ENCODE data around the gene SPPL2A.

The SPPL2A gene

GRCh38 chr15:50758712-50759205 is 6.7 kb downstream of the SPPL2A start:
- H3K27ac ChIP-seq (ENCODE audit: extremely low read depth, low read depth, low read length), result no peak overlapping the region
- no peak overlapping the region for H3K4me3 ChIP-seq (ENCODE audit: low read depth, low read length)
- CTCF ChIA-PET, result no interaction called here
- no peaks in the 10 kb centered on the region for H3K4me1 ChIP-seq (ENCODE audit: control insufficient read depth, insufficient read depth, low read length)
- POLR2A ChIA-PET, result no interaction called here
- TF ChIP-seq IKZF3 (tag by site-specific recombination; IDR thresholded peaks at IDR 0.05) (no peak), SALL2 (tag by site-specific recombination; IDR thresholded peaks at IDR 0.05; ENCODE audit: borderline replicate concordance) (no peak), ZSCAN18 (tag by site-specific recombination; IDR thresholded peaks at IDR 0.05) (no peak)
- H3K36me3 ChIP-seq (ENCODE audit: control insufficient read depth in 2 of 2, insufficient read depth in 1 of 2, low read length in 2 of 2), result no peaks in the 10 kb centered on the region
- H3K9me3 ChIP-seq (ENCODE audit: control insufficient read depth, insufficient read depth, low read depth, low read length), result no peaks in the 10 kb centered on the region

- Histone ChIP-seq H3K27ac (ENCODE audit: extremely low read depth, low read depth, low read length) (no peak overlapping the region), H3K9me3 (ENCODE audit: control insufficient read depth, insufficient read depth, low read depth, low read length) (no peaks in the 10 kb centered on the region), H3K4me3 (ENCODE audit: low read depth, low read length) (no peak overlapping the region), H3K4me1 (ENCODE audit: control insufficient read depth, insufficient read depth, low read length) (peaks cover 2% of the 10 kb centered on the region; the same call in 1 of the 2 replicates), H3K36me3 (ENCODE audit: control insufficient read depth in 2 of 2, insufficient read depth in 1 of 2, low read length in 2 of 2) (peaks cover 0 to 3% of the 10 kb centered on the region in 2 experiments; a peak in 1 of 3 replicates)
- POLR2A ChIA-PET, result interaction anchor here (0.6 kb wide), 1 partner anchor 12 kb away, joined by 3 read pairs; the partner anchor contains the start of gene SPPL2A
- TF ChIP-seq OSR2 (tag by site-specific recombination; IDR thresholded peaks at IDR 0.05) (0 out of 2 replicates have a peak, but pooled peaks have one; percentile 14), ZNF529 (tag by site-specific recombination; IDR thresholded peaks at IDR 0.05; ENCODE audit: insufficient replicate concordance) (no peak), PRDM6 (tag by site-specific recombination; IDR thresholded peaks at IDR 0.05) (peak; percentile 44), ZBTB17 (tag by site-specific recombination; IDR thresholded peaks at IDR 0.05) (0 out of 2 replicates have a peak, but pooled peaks have one; percentile 28)
- CTCF ChIA-PET, result no interaction called here
Observed at GRCh38 chr15:50753463-50753862, 12.0 kb downstream of the SPPL2A start.

- ChIA-PET CTCF (interaction anchor here (0.7 kb wide), 1 partner anchor 9 kb away, joined by 5 read pairs; no protein-coding TSS in a partner anchor), POLR2A (interaction anchor here (1.4 kb wide), 1 partner anchor 65 kb away, joined by 4 read pairs; the partner anchor contains the start of gene TRPM7)
- no peak for TF ChIP-seq ZNF423 (tag by site-specific recombination; IDR thresholded peaks at IDR 0.05)
- no peak for TF ChIP-seq ZNF18 (tag by site-specific recombination; IDR thresholded peaks at IDR 0.05)
- H3K9me3 ChIP-seq (ENCODE audit: control insufficient read depth, insufficient read depth, low read depth, low read length), result no peaks in the 10 kb centered on the region
- no peak overlapping the region for H3K4me3 ChIP-seq (ENCODE audit: low read depth, low read length)
- H3K4me1 ChIP-seq (ENCODE audit: control insufficient read depth, insufficient read depth, low read length), result peaks cover 2% of the 10 kb centered on the region; the same call in 1 of the 2 replicates
- H3K36me3 ChIP-seq (ENCODE audit: control insufficient read depth in 2 of 2, insufficient read depth in 1 of 2, low read length in 2 of 2), result peaks cover 0 to 16% of the 10 kb centered on the region in 2 experiments; a peak in 2 of 3 replicates
- no peak overlapping the region for H3K27ac ChIP-seq (ENCODE audit: extremely low read depth, low read depth, low read length)
Observed at GRCh38 chr15:50751394-50751793, 14.1 kb downstream of the SPPL2A start.

- no peaks in the 10 kb centered on the region for H3K9me3 ChIP-seq (ENCODE audit: control insufficient read depth, insufficient read depth, low read depth, low read length)
- ChIA-PET POLR2A (no interaction called here), CTCF (interaction anchor here (0.6 kb wide), 1 partner anchor 15 kb away, joined by 3 read pairs; no protein-coding TSS in a partner anchor)
- H3K4me3 ChIP-seq (ENCODE audit: low read depth, low read length), result no peak overlapping the region
- peaks cover 0 to 16% of the 10 kb centered on the region in 2 experiments; a peak in 2 of 3 replicates for H3K36me3 ChIP-seq (ENCODE audit: control insufficient read depth in 2 of 2, insufficient read depth in 1 of 2, low read length in 2 of 2)
- H3K4me1 ChIP-seq (ENCODE audit: control insufficient read depth, insufficient read depth, low read length), result peaks cover 2% of the 10 kb centered on the region; the same call in 1 of the 2 replicates
- H3K27ac ChIP-seq (ENCODE audit: extremely low read depth, low read depth, low read length), result no peak overlapping the region
- TF ChIP-seq ZNF121 (tag by site-specific recombination; IDR thresholded peaks at IDR 0.05) (no peak), KLF10 (tag by site-specific recombination; IDR thresholded peaks at IDR 0.05) (no peak), ZNF324 (tag by site-specific recombination; IDR thresholded peaks at IDR 0.05) (no peak), PRDM2 (tag by site-specific recombination; IDR thresholded peaks at IDR 0.05; ENCODE audit: borderline replicate concordance) (no peak), KLF8 (tag by site-specific recombination; IDR thresholded peaks at IDR 0.05) (no peak), ZNF391 (tag by site-specific recombination; IDR thresholded peaks at IDR 0.05; ENCODE audit: borderline replicate concordance, low read depth) (no peak), ZNF169 (tag by site-specific recombination; IDR thresholded peaks at IDR 0.05) (no peak)
Observed at GRCh38 chr15:50750227-50750705, 15.2 kb downstream of the SPPL2A start.

Measured in HEK293 (cell line).